Kidney (tissue), 14 donors: Measurements from ENCODE around the gene KASH5. TPM values are rescaled to one million over a fixed set of nuclear protein-coding genes. Genes with fewer than 3 reads are reported as not detected.

ENCODE experiments used
- DNase-seq, 5 donors: peaks; one replicate each; pipeline ENCODE4 v3.0.0-alpha.2; 2013 to 2020
- FAIRE-seq: peaks from 2 replicates; lab custom pipeline; 2012; peaks lifted over from hg19 to GRCh38; lab: Jason Lieb, UNC
- H3K27ac ChIP-seq, 2 donors: one replicate each; pipeline ENCODE4 v1.7.0; 2013; ENCODE audit warnings: low read depth in 2 of 2, low read length in 2 of 2, inconsistent platforms in 1 of 2
- H3K27me3 ChIP-seq: one replicate; pipeline ENCODE4 v1.7.1; 2013; ENCODE audit warnings: low read length, inconsistent platforms; ENCODE audit not compliant: control insufficient read depth, insufficient read depth
- H3K36me3 ChIP-seq, 3 donors: one replicate each; pipeline versions ENCODE4 v1.7.0 to v1.7.1; 2013; ENCODE audit warnings: low read length in 3 of 3, control low read depth in 1 of 3, inconsistent platforms in 1 of 3; ENCODE audit not compliant: insufficient read depth in 3 of 3, control insufficient read depth in 2 of 3
- H3K4me1 ChIP-seq, 3 donors: one replicate each; pipeline versions ENCODE4 v1.7.0 to v1.7.1; 2013; ENCODE audit warnings: low read length in 3 of 3, inconsistent platforms in 1 of 3, low read depth in 1 of 3; ENCODE audit not compliant: control insufficient read depth in 2 of 3, insufficient read depth in 2 of 3
- H3K4me3 ChIP-seq, 3 donors: one replicate each; pipeline versions ENCODE4 v1.7.0 to v1.8.1; 2013; ENCODE audit warnings: low read length in 3 of 3, control low read depth in 1 of 3, inconsistent platforms in 1 of 3
- H3K9ac ChIP-seq, 3 donors: one replicate each; pipeline versions ENCODE4 v1.7.0 to v1.7.1; 2013; ENCODE audit warnings: low read length in 3 of 3, control low read depth in 1 of 3, inconsistent platforms in 1 of 3
- H3K9me3 ChIP-seq, 3 donors: one replicate each; pipeline versions ENCODE4 v1.7.0 to v1.7.1; 2013; ENCODE audit warnings: low read length in 3 of 3, control low read depth in 1 of 3, inconsistent platforms in 1 of 3; ENCODE audit not compliant: control insufficient read depth in 2 of 3, insufficient read depth in 1 of 3
- CTCF ChIP-seq: IDR thresholded peaks from 3 replicates; pipeline ENCODE4 v1.5.1; 2012; ENCODE audit warnings: mild to moderate bottlenecking, moderate library complexity, borderline replicate concordance; ENCODE audit not compliant: insufficient read depth; ENCODE audit errors: extremely low read depth
- intact Hi-C: fragments of 100-400 bp; cut with DNase I; formaldehyde crosslinking; loops from one replicate; pipeline ENCODE4 v1.11.1; 2022
- polyA plus RNA-seq: library from polyadenylated mRNA; stranded (reverse); fragments of 350-450 nt; fragmentation: Illumina TruSeq; extraction: RNeasy Lipid Tissue Mini Kit (QIAGEN cat#74804); gene quantifications from one replicate; pipeline ENCODE4 v1.2.3, GENCODE V29; 2014; ENCODE audit warnings: low read depth, low replicate concordance; ENCODE audit not compliant: insufficient read depth
- total RNA-seq: library from RNA; stranded (reverse); fragmentation: NEBNext Ultra II Directional; extraction: Animal tissue kit (Norgen Biotek cat#: 25700); gene quantifications from one replicate; pipeline ENCODE4 v1.2.1, GENCODE V29; 2021
- donor health status: control.
- donor health status: control.
- donor health status: control.
- donor health status: control.
- donor health status: control.
- donor health status: DM: yes; HTN: yes; CAD: no.
- donor health status: Normal renal cell carcinoma (clear cell type).

KASH5 gene
- total and polyA plus RNA-seq, 2 donors from 2014 or later = not detected

GRCh38 chr19:49355909-49356353 is 32.1 kb upstream of the KASH5 start:
- no peak for TF ChIP-seq CTCF
- H3K4me3 ChIP-seq = no peak overlapping the region
- DNase-seq = peak in 2 of 5 donors; percentile 25 to 74
- no peak overlapping the region for H3K9ac ChIP-seq
- H3K9me3 ChIP-seq = no peaks in the 10 kb centered on the region
- H3K27me3 ChIP-seq = no peaks in the 10 kb centered on the region
- intact Hi-C loops = no loop called here
- peak overlapping the region; percentile 20 to 22 for H3K27ac ChIP-seq
- FAIRE-seq = no peak
- H3K36me3 ChIP-seq = peaks cover 0 to 6% (median 2%) of the 10 kb centered on the region in 3 donors
- H3K4me1 ChIP-seq = peaks cover 0 to 8% (median 0%) of the 10 kb centered on the region in 3 donors

- FAIRE-seq (no peak), DNase-seq (peak in 1 of 5 donors; percentile 29)
- H3K4me1 ChIP-seq = peaks cover 0 to 8% (median 0%) of the 10 kb centered on the region in 3 donors
- no peak for TF ChIP-seq CTCF
- H3K36me3 ChIP-seq = peaks cover 0 to 2% (median 2%) of the 10 kb centered on the region in 3 donors
- H3K9me3 ChIP-seq = no peaks in the 10 kb centered on the region
- H3K27ac ChIP-seq = peak overlapping the region; percentile 29 to 83
- intact Hi-C loops = no loop called here
- H3K9ac ChIP-seq = no peak overlapping the region
- no peak overlapping the region for H3K4me3 ChIP-seq
- H3K27me3 ChIP-seq = no peaks in the 10 kb centered on the region
These were observed 31.7 kb upstream of the KASH5 start for GRCh38 chr19:49356382-49356781.

GRCh38 chr19:49357186-49357585 is 30.9 kb upstream of the KASH5 start:
- peaks cover 0 to 2% (median 2%) of the 10 kb centered on the region in 3 donors for H3K36me3 ChIP-seq
- DNase-seq = no peak
- no peak for FAIRE-seq
- TF ChIP-seq CTCF = no peak
- no peaks in the 10 kb centered on the region for H3K27me3 ChIP-seq
- peak overlapping the region; percentile 29 to 83 for H3K27ac ChIP-seq
- H3K9me3 ChIP-seq = no peaks in the 10 kb centered on the region
- no peak overlapping the region for H3K4me3 ChIP-seq
- intact Hi-C loops = no loop called here
- H3K4me1 ChIP-seq = peaks cover 0 to 8% (median 0%) of the 10 kb centered on the region in 3 donors
- H3K9ac ChIP-seq = no peak overlapping the region
